Esophagus muscularis mucosa (tissue), 4 donors: ENCODE measurements around the gene PDXDC1.
"Not testable (repeated sequence)": the region's sequence is repeated elsewhere in the genome, so short reads cannot be mapped to it uniquely, and the experiment has no call there.

Experiments
- CTCF ChIP-seq, 3 experiments: fragments of 200-600 bp in 2 of 3; fragments of 450-650 bp in 1 of 3; sonication (generic) in 2 of 3; IDR thresholded peaks; one replicate each; pipeline ENCODE4 v1.5.1; 2017 to 2019; ENCODE audit warnings: antibody characterized with exemption in 3 of 3, mild to moderate bottlenecking in 2 of 3, moderate library complexity in 1 of 3
- EP300 ChIP-seq: sonication (generic); formaldehyde crosslinking; IDR thresholded peaks from one replicate; pipeline ENCODE4 v1.6.1; 2017; ENCODE audit warnings: antibody characterized with exemption
- POLR2A ChIP-seq: fragments of 450-650 bp; IDR thresholded peaks from one replicate; pipeline ENCODE4 v1.6.1; 2017; ENCODE audit warnings: antibody characterized with exemption, moderate library complexity, mild to moderate bottlenecking, low read depth
- POLR2AphosphoS5 ChIP-seq, 2 donors: sonication (generic); formaldehyde crosslinking; IDR thresholded peaks; one replicate each; pipeline ENCODE4 v1.6.1; 2017; ENCODE audit warnings: antibody characterized with exemption in 2 of 2

- not testable (repeated sequence) for TF ChIP-seq CTCF (IDR thresholded peaks at IDR 0.05); POLR2A; POLR2AphosphoS5 (IDR thresholded peaks at IDR 0.05); EP300
These were observed 87.4 kb downstream of the PDXDC1 start for GRCh38 chr16:15062085-15062810.
